IPS-18c (cell line): Measurements from ENCODE around the gene WDR38.
A peak's percentile ranks its signal among the peaks of the same experiment; 100 is the strongest.

Experiments
- H3K4me3 ChIP-seq: 2 replicates; pipeline ENCODE4 v1.7.0; 2013; ENCODE audit warnings: low read depth, mild to moderate bottlenecking, low read length, moderate library complexity; ENCODE audit not compliant: insufficient read depth
- H3K9me3 ChIP-seq: one replicate; pipeline ENCODE4 v1.6.1; 2013; ENCODE audit warnings: mild to moderate bottlenecking, low read length, moderate library complexity; ENCODE audit not compliant: control insufficient read depth, insufficient read depth

Gene WDR38

GRCh38 chr9:124852829-124853531 lies at the start of gene WDR38:
Gene WDR38 (plus strand): TSS chr9:124853460. CDS start chr9:124853532, 72 bp downstream.
- peaks cover 2% of the 10 kb centered on the region for H3K9me3 ChIP-seq
- peak within 1 kb of the TSS; percentile 59 for H3K4me3 ChIP-seq

GRCh38 chr9:124803911-124804310 lies 49.3 kb upstream of the WDR38 start:
- Histone ChIP-seq H3K9me3 (no peaks in the 10 kb centered on the region), H3K4me3 (no peak overlapping the region)

GRCh38 chr9:124805186-124805585 lies 48.1 kb upstream of the WDR38 start:
- Histone ChIP-seq H3K4me3 (no peak overlapping the region), H3K9me3 (no peaks in the 10 kb centered on the region)

GRCh38 chr9:124808246-124808956 lies 44.9 kb upstream of the WDR38 start:
- Histone ChIP-seq H3K4me3 (no peak overlapping the region), H3K9me3 (no peaks in the 10 kb centered on the region)

- no peak overlapping the region for H3K4me3 ChIP-seq
- no peaks in the 10 kb centered on the region for H3K9me3 ChIP-seq
Measured at GRCh38 chr9:124809211-124809610, 44.0 kb upstream of the WDR38 start.

- no peaks in the 10 kb centered on the region for H3K9me3 ChIP-seq
- H3K4me3 ChIP-seq, result no peak overlapping the region
Measured at GRCh38 chr9:124809741-124810500, 43.3 kb upstream of the WDR38 start.

GRCh38 chr9:124810663-124811355 lies 42.5 kb upstream of the WDR38 start:
- no peaks in the 10 kb centered on the region for H3K9me3 ChIP-seq
- no peak overlapping the region for H3K4me3 ChIP-seq

GRCh38 chr9:124812441-124812876 lies 40.8 kb upstream of the WDR38 start:
- Histone ChIP-seq H3K4me3 (no peak overlapping the region), H3K9me3 (no peaks in the 10 kb centered on the region)

- no peaks in the 10 kb centered on the region for H3K9me3 ChIP-seq
Measured at GRCh38 chr9:124813041-124813440, 40.2 kb upstream of the WDR38 start.

GRCh38 chr9:124813501-124814163 lies 39.6 kb upstream of the WDR38 start:
- Histone ChIP-seq H3K9me3 (no peaks in the 10 kb centered on the region), H3K4me3 (no peak overlapping the region)

More at GRCh38 chr9:124813041-124813440, 40.2 kb upstream of the WDR38 start:
- no peak overlapping the region for H3K4me3 ChIP-seq

- H3K9me3 ChIP-seq, result no peaks in the 10 kb centered on the region
- no peak overlapping the region for H3K4me3 ChIP-seq
Measured at GRCh38 chr9:124814164-124814535, 39.1 kb upstream of the WDR38 start.

- no peak overlapping the region for H3K4me3 ChIP-seq
Measured at GRCh38 chr9:124815601-124816000, 37.7 kb upstream of the WDR38 start.

GRCh38 chr9:124818431-124819281 lies 34.6 kb upstream of the WDR38 start:
- Histone ChIP-seq H3K4me3 (no peak overlapping the region), H3K9me3 (no peaks in the 10 kb centered on the region)

More at GRCh38 chr9:124815601-124816000, 37.7 kb upstream of the WDR38 start:
- no peaks in the 10 kb centered on the region for H3K9me3 ChIP-seq

GRCh38 chr9:124820698-124821623 lies 32.3 kb upstream of the WDR38 start:
- Histone ChIP-seq H3K4me3 (no peak overlapping the region), H3K9me3 (no peaks in the 10 kb centered on the region)
